WI38 (cell line): ENCODE data around the gene KLHL28.

Experiments used
- H3K4me3 ChIP-seq: 2 replicates; pipeline ENCODE4 v1.5.1; 2011; ENCODE audit warnings: low read depth, mild to moderate bottlenecking, control low read depth, low read length
- TF ChIP-seq, protein P1 (sequence below): IDR thresholded peaks from 2 replicates; pipeline ENCODE4 v1.5.1; 2012; ENCODE audit warnings: low read depth, mild to moderate bottlenecking, control low read depth, low read length

Gene KLHL28

DNA sequence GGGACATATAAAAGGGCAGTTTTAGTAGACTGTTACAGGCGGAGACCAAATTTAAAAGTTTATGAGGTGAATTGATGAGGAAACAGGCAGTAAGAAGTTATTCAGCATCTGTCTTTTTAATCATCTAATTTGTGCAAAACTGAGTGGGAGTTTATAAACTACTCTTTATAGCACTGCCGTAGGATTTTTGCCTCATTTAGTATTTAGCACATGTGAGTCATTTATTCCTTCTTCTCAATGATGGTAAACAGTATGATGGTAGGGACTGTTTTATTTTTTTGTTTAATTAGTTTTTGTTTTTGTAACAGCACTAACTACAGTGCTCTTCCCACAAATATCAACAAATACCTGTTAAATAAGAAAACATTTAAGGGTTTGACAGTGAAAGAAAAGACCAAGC is 20.8 kb upstream of the KLHL28 start:
- TF ChIP-seq, protein P1, sequence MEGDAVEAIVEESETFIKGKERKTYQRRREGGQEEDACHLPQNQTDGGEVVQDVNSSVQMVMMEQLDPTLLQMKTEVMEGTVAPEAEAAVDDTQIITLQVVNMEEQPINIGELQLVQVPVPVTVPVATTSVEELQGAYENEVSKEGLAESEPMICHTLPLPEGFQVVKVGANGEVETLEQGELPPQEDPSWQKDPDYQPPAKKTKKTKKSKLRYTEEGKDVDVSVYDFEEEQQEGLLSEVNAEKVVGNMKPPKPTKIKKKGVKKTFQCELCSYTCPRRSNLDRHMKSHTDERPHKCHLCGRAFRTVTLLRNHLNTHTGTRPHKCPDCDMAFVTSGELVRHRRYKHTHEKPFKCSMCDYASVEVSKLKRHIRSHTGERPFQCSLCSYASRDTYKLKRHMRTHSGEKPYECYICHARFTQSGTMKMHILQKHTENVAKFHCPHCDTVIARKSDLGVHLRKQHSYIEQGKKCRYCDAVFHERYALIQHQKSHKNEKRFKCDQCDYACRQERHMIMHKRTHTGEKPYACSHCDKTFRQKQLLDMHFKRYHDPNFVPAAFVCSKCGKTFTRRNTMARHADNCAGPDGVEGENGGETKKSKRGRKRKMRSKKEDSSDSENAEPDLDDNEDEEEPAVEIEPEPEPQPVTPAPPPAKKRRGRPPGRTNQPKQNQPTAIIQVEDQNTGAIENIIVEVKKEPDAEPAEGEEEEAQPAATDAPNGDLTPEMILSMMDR: no peak
- no peak overlapping the region for H3K4me3 ChIP-seq

DNA sequence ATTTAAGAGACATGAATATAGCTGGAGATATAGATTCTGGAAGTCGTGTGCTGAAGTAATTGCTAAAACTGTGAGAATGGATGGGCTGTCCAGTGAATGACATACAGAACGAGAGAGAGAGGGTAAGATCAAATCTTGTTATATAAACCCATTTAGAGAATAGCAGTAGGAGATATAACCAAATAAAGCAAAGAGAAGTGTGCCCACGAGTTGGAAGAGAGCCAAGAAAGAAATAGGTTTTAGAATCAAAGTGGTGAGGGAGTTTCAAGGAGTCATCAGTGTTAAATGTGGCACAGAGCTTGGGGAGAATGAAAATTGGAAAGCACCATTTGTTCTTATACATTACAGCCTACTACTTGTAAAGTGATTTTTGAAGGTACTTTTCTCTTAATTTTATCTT is 19.5 kb upstream of the KLHL28 start:
- TF ChIP-seq, protein P1: no peak
- H3K4me3 ChIP-seq: no peak overlapping the region

DNA sequence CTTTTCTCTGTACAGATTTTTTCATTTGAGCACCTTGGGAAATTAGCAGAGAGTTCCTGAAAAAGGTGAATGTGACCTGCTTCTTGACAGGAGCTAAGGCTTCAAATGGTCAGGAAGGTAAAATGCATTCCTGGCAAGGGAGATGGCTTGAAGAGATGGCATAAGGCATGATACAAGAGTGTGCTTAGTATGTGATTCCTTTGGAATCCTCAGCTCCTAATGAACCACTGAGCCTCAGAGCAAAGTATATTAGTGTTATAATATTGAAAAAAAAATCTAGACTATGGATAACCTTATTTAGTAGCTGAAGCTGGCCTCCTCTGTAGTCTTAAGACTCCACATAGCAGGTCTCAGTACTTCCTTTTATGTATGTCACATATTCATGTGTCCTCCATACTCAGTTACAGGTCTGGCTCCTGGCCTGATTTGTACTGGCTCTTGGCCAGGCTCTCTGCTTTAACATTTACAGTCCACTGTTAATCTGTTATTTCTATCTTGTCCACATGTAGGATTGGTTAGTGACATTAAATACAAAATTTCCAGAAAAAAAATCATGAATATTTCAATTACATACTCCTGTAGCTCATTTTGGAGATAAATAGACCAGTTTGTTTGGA is 18.1 kb upstream of the KLHL28 start:
- TF ChIP-seq, protein P1: no peak
- H3K4me3 ChIP-seq: no peak overlapping the region

DNA sequence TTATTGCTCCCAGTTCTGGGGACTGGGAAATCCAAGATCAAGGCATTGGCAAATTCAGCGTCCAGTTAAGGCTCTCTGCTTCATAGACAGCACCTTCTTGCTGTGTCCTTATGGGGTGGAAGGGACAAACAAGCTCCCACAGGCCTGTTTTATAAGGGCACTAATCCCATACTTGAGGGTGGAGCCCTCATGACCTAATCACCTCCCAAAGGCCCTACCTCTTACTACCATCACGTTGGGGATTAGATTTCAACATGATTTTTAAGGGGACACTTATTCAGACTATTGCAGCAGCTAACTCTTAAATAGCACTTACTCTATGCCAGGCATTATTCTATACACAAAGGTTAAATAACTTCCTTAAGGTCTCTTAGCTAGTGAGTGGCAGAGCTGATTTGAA is 17.5 kb upstream of the KLHL28 start:
- TF ChIP-seq, protein P1: no peak
- H3K4me3 ChIP-seq: no peak overlapping the region

- no peak overlapping the region for H3K4me3 ChIP-seq
- TF ChIP-seq, protein P1: no peak
These were observed 9.7 kb upstream of the KLHL28 start for GRCh38 chr14:44971459-44971858.

DNA sequence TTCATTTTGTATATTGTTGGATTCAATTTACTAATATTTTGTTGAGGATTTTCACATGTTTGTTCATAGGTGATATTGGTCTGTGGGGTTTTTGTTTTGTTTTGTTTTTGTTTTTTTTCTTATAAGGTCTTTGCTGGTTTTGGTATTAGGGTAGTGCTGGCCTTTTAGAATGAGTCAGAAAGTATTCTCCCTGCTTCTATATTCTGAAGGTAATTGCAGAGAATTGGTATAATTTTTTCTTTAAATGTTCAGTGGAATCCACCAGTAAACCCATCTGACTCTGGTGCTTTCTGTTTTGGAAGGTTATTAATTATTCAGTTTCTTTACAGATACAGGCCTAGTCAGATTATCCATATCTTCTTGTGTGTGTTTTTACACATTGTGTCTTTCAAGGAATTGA is 9.2 kb upstream of the KLHL28 start:
- H3K4me3 ChIP-seq: no peak overlapping the region
- TF ChIP-seq, protein P1: no peak

- H3K4me3 ChIP-seq: no peak overlapping the region
- TF ChIP-seq, protein P1: no peak
These were observed 7.0 kb upstream of the KLHL28 start for GRCh38 chr14:44968714-44969113.
